HCEC 1CT (cell line): ENCODE data around the gene ATRIP.
"Not testable (repeated sequence)": the region's sequence is repeated elsewhere in the genome, so short reads cannot be mapped to it uniquely, and the experiment has no call there.

Experiments used
- DNase-seq: peaks from one replicate; pipeline ENCODE4 v3.0.0-alpha.2; 2017

The ATRIP gene

GRCh38 chr3:48446425-48447193, at the start of gene ATRIP:
Gene ATRIP, plus strand, starts transcription at chr3:48446737. Its CDS starts 109 bp downstream, at chr3:48446846.
- peak; percentile 89 for DNase-seq

DNA sequence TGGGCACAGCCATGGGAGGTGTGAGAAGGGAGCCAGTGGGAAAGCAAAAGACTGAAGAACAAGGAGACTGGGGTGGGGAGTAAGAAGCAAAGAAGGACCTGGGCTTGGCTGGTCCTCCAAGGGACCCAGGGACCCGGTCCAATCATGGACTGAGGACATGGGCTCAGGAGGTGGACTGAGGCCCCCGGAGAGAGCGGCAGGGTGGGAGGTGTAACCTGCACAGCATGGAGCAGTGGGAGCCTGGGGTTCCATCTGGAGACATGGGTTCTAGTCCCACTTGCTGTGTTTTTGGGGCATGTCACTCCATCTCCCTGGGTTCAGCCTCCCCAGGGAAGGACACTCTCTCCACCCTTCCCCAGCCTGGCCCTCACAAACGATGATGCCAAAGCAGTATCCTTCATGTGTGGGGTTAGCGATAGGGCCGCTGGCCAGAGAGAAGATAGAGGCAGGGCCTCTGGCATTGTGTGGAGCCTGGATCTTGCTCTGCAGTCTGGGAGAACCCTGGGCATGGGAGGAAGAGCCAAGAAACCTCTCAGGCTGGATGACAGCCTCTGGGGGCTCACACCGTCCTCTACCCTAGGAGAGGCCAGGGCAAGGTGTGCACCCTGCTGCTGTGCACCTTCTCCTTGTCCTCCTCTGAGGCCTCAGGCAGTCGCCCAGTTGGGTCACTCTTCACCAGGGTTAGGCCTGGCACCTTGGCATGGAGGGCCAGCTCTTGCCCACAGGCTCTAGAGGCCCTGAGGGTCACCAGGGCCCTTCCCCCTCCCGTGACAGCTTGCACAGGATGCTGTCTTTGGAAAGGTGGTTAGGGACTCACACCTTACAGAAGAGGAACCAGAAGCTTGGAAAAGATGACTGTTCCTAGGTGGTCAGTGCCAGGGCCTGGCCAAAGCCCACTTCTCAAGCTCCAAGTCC, 48.5 kb upstream of the ATRIP start:
- DNase-seq: no peak

DNA sequence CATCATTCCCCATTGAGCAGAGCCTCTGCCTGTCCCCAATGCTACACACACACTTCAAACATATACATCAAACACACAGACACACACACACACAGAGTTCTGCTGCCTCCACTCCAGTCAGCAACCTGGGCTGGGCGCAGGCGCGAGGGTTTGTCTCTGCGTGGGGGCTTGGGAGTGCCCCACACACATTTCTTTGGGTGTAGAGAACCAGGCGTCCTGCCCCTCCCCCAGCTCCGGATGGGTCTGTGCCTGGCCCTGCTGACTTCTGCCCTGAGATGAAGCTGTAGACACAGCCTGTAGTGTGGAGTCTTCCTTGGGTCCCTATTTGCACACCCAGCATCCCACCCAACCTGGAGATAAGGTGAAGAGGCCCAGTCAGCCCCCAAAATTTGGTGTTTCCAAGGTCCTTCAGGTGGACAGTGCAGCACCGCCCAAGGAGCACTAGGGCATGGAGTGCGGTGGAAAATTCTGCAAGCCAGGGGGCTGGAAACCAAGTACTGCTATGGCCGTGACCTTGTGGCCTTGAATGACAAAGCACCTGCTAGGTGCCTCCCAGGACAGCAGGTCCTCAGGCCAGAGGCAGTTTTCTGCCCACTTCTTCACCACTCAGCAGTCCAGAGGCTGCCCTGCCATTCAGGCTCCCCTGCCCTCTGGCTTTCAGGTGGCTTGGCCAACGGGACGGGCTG, 47.7 kb upstream of the ATRIP start:
- DNase-seq: no peak

GRCh38 chr3:48399387-48400172, 47.0 kb upstream of the ATRIP start:
- no peak for DNase-seq

GRCh38 chr3:48400824-48401433, 45.6 kb upstream of the ATRIP start:
- DNase-seq: peak; percentile 27

- not testable (repeated sequence) for DNase-seq
Measured at GRCh38 chr3:48401434-48401901, 45.1 kb upstream of the ATRIP start.

- DNase-seq: peak; percentile 87
Measured at GRCh38 chr3:48402281-48402732, 44.2 kb upstream of the ATRIP start.

DNA sequence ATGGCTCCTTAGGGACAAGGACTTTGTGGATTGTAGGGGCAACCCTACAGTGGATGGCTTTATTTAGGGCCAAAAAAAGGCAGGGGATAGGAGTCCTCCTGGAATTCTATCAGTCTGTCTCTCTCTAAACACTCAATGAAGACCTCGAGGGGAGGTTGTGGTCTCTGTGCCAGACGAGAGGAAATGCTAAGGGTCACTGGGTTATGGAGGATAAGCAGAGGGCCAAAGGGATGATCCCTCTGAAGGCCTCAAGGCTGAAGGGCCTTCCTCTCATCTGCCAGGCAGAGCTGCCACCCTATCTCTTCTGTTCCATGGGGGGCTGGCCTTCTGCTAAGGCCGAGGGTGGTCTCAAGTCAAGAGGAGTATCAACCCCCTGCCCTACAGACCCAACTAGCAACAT, 43.6 kb upstream of the ATRIP start:
- DNase-seq: no peak

- no peak for DNase-seq
Measured at GRCh38 chr3:48403533-48404439, 42.8 kb upstream of the ATRIP start.

DNA sequence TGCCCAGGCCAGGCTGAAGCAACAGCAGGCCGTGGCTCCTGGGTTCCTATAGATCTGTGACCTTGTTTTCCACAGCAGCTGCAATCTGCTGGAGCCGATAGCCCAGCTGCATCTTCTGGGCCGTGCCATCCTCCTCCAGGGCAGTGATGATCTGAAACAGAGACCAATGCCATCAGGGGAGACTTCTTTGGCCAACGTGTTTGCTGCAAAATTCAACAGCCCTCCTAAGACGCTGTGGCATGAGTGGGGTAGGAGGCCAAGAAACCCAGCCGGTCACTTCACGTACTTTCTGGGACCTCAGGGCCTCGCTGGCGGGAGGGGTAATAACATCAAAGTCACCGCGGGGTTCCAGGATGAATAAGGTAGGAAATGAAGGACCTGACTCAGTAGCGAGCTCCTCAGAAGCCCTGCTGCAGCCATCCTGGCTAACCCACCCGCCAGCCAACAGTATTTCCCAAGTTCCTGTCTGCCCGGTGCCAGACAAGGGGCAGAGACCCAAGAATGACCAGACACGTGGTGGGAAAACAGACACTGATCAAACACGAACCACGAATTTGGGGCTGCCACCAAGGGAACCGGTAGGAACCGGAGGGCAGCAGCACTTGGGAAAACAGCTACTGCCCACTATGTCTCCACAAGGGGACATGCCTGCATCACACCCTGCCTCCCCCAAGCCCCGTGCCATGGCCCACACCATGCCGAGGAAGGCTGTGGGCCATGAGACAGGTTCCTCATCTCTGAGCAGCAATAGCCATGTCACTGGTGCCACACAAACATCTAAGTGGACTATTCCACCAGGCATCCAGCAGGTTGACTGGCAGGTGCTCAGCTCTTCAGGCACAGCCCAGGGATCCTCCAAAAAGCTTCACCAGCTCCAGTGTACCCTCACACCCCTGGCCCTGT, 41.8 kb upstream of the ATRIP start:
- no peak for DNase-seq

DNA sequence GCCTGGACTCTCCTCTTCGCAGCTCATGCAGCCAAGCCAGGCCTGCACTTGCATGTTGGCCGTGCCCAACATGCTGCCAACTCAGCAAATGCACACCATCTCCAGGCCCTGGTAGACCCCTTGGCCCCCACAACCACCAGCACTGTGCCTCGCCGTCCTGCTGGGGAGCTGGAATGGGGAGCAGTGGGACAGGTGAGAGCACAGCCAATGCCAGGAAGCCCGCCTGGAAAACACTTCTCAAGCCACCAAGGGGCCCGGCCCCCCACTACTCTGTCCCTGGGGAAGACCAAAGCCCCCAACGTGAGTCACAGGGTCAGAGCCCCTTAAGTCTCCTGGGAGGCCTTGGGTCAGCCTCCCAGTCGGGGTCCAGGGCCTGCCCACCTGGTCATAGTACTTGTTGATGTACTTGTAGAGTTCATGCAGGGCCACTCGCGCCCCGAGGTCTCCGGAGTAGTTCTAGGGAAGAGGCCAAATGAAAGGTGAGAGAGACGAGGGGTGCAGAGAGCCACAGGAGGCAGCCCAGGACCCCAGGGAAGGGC, 41.1 kb upstream of the ATRIP start:
- no peak for DNase-seq

GRCh38 chr3:48405971-48406370, 40.6 kb upstream of the ATRIP start:
- DNase-seq: no peak

DNA sequence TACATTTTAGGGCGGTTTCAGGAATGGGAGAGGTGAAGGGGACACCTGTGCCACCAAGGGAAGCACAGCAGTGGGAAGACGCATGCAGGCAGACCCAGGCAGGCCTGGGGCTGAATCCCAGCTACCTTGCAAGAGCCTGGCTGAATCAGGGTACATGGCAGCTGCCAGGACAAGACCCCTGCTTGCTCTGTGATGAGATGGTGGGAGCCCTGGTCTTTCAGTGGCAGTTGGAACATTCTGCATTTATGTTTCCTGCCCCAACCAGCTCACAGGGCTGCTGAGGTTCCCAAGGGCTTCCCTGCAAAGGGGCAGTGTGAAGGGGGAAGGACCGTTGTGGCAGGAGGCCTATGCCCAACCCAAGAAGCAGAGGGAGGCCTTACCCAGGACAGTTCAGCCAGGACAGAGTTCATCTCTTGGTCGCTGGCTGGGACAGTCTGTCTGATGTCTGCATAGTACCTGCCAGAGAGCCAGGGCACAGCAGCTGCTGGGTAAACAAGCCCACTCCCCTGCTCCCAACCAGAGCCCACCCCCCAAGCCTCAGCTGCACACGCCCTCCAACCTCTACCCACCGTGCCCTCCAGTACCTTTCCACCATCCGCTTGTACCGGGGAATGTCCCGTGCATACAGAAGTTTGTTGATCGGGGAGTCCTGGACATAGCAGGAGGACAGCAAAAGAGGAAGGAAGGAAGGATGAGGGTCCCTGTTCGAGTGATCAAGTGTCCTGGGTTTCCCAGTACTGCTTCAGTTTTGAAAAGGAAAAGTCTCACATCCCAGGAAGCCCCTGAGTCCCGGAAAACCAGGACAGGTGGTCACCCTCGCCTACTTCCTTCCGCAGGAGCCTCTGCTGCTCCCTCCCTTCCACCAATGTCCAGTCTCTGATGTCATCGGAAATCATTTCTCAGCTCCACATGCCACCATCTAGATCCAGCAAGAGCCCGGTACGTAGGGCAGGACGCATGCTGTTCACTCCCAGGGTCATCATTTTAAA, 39.8 kb upstream of the ATRIP start:
- DNase-seq: no peak

DNA sequence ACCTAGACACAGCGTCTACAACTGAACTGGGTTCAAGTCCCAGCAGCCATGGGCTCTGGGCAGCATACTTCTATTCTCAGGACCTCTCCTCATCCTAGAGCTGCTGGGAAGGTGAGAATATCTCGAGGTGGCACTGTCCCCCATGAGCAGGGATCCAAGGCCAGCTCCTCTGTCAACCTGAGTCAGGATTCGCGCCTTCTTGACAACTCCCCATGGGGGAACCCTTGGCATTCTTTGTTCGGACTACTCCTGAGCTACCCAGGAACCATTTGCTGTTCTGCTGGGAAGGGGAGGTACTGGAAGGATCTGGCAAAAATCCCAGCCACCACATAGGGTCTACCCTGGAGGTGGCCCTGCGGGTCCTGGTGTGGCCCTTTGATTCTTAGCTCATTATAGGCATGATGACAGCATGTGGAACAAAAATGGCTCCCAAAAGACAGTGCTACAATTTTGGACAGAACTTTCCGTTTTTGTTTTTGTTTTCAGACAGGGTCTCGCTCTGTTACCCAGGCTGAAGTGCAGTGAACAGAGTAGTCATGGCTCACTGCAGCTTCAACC, 38.9 kb upstream of the ATRIP start:
- DNase-seq: no peak

DNA sequence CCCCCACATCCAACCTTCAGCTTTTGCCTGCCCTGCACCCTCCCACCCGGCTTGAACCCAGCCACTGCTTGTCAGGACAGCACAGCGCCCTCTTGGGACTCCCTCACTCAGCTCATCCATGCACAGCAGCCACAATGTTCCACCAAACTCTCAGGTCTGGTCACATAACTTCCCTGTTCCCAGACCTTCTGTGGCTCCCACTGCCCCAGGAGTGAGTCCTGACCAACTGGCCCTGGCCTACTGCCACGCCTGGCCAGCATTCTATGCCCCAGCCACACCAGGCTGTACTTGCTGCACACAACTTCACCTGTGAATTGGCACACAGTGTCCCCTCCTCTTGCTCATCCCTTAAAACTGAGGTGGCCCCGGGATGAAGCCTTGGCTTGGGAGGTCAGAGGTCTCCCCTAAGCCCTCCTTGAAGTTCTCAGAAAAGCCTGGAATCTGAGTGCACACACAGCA, 37.7 kb upstream of the ATRIP start:
- no peak for DNase-seq

- DNase-seq: no peak
Measured at GRCh38 chr3:48409291-48410201, 37.0 kb upstream of the ATRIP start.
